ENCODE measurements around the gene GSPT1.
A peak's percentile ranks its signal among the peaks of the same experiment; 100 is the strongest.
"Not testable (repeated sequence)": the region's sequence is repeated elsewhere in the genome, so short reads cannot be mapped to it uniquely, and the experiment has no call there.

The GSPT1 gene

DNA sequence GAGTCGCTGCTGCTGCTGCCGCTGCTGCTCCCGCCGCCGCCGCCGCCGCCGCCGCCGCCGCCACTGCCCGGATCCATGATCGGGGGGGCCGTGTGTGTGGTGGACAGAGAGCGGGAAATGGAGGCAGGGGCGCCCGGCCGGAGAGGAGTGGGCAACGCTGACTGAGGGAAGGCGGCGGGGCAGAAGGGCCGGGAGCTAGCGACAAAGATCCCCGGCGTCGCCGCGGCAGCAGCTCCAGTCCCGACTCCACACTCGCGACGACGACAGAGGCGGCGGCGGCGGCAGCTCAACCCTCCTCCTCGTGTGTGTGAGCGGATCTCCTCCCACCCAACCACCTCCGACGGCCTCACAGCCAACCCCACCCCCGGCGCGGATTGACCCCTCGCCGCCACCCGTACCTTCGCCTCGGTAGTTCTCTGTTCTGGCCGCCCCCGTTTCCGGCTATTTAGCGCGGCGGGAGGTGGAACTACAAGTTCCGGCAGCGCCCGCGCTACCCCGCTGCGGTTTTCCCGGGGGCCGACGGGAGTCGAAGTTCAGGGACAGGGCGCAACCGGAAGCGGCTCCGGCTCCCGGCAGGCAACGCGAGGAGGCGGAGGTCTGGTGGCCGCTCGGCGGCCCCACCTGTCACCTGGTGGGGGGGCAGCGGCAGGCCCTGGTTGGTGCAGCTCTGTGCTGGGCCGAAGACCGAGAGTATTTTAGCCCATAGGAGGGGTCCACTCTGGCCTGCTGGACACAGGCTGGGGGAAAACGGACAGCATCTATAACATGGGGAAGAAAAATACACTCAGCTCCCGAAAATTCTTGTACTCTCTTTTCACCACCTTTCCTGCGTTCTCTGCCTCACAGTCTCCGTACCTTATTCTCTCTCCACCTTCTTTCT is at the start of gene GSPT1:
Gene GSPT1, minus strand, starts transcription at position 313 of the 880 bp plus-strand sequence. Its CDS starts 236 bp downstream, at position 77.
- DNase-seq: peak; percentile 99

DNA sequence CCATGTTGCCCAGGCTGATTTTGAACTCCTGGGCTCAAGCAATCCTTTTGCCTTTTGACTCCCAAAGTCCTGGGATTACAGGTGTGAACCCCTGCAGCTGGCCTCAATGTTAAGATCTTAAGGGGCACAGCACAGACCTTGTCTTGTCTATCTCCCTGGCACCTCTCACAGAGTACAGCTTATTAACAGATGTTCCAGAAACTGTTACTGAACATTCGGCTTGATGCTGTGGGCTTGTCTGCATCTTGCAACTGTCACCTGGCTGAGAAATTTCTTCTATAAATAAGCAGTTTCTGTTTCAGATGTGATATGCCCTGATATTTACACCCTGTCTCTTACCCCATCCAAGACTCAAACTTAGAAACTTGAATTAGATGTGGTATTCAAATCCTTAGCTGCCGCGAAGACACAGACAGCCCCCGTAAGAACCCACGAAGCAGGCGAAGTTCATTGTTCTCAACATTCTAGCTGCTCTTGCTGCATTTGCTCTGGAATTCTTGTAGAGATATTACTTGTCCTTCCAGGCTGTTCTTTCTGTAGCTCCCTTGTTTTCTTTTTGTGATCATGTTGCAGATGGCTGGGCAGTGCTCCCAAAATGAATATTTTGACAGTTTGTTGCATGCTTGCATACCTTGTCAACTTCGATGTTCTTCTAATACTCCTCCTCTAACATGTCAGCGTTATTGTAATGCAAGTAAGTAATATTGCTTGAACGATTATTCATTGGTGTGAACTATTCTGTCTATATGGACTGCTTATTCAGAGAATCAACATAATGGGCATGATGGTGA is 49.2 kb upstream of the GSPT1 start, which contains the start of gene TNFRSF17:
Gene TNFRSF17, plus strand, starts transcription at position 450 of the 791 bp plus-strand sequence. Its CDS starts 115 bp downstream, at position 565.
- no peak for DNase-seq

DNA sequence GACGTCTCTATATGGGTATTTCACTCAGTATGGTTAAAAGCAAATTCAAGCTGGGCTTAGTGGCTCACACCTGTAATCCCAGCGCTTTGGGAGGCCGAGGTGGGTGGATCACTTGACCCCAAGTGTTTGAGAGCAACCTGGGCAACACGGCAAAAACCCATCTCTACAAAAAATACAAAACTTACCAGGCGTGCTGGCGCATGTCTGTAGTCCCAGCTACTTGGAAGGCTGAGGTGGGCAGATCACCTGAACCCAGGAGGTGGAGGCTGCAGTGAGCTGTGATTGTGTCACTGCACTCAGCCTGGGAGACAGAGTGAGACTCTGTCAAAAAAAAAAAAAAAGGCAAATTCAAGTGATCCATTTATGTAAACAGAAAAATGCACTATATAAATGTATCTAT is 48.0 kb upstream of the GSPT1 start:
- DNase-seq: no peak

DNA sequence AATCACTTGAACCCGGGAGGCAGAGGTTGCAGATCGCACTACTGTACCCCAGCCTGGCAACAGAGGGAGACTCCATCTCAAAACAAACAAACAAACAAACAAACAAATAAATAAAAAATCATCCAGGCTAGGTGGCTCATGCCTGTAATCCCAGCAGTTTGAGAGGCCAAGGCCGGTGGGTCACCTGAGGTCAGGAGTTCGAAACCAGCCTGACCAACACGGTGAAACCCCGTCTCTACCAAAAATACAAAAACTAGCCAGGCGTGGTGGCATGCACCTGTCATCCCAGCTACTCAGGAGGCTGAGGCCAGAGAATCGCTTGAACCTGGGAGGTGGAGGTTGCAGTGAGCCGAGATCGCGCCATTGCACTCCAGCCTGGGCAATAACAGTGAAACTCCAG is 47.2 kb upstream of the GSPT1 start:
- DNase-seq: not testable (repeated sequence)

DNA sequence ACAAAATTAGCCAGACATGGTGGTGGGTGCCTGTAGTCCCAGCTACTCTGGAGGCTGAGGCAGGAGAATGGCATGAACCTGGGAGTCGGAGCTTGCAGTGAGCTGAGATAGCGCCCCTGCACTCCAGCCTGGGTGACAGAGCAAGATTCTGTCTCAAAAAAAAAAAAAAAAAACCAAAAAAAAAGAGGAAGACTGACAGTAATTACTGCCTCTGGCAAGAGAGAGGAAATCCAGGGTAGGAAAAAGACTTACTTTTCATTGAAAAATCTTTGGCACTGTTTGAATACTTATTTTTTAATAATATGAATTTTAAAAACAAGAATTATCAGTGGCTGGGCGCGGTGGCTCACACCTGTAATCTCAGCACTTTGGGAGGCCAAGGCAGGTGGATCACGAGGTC is 46.7 kb upstream of the GSPT1 start:
- peak; percentile 46 for DNase-seq

DNA sequence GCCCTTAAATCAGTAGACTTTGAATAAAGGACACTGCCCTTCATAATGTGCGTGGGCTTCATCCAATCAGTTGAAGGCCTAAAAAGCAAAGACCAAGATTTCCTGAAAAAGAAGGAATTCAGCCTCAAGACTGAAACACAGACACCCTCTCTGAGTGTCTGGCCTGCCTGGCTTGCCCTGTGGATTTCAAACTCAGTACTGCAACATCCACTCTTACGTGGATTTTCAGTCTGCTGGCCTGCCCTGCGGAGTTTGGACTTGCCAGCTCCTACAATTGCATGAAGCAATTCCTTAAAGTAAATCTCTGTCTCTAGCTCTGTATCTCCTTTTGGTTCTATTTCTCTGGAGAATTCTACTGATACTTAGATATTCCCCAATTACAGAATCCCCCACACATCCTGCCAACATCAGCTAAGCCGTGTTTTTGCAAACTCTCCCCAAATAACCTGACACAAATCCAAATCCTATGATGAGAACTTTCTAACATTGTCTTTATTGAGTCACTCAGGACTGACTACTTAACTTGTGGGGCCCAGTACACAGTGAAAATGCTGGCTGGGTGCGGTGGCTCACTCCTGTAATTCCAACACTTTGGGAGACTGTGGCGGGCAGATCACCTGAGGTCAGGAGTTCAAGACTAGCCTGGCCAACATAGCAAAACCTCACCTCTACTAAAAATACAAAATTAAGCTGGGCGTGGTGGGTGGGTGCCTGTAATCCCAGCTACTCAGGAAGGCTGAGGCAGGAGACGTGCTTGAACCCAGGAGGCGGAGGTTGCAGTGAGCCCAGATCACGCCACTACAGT is 42.0 kb upstream of the GSPT1 start:
- no peak for DNase-seq

DNA sequence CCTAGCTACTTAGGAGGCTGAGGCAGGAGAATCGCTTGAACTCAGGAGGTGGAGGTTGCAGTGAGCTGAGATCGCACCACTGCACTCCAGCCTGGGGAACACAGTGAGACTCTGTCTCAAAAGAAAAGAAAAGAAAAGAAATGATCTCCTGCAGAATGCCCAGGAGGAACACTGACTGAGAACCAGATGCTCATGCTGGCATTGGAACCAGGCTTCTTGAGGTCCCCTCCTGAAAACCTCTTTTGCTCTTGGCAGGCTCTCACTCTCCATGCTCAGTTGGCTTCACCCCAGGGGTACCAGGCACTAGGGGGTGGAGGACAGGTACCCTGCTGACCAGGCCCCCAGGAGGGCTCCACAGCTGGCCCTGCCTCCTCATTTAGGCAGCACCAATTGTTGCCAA is 40.8 kb upstream of the GSPT1 start:
- no peak for DNase-seq

DNA sequence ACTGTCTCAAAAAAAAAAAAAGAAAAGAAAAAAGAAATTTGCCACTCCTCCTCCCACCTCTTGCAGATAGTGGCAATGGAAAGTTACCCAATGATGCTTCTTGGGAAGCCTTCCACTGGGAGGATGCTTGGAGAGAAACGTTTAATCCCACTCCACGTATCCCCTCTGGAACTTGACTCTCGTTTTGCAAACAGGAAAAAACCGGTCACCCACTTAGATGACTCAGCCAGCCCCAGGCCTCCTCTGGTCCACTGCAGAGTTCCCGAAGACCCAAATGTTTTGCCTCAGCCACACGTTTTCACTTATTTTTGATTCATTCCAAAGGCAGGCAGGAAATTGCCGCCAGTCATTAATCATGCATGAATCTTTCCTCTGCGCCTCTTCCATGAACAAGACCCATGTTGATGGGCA is 40.0 kb upstream of the GSPT1 start:
- no peak for DNase-seq

DNA sequence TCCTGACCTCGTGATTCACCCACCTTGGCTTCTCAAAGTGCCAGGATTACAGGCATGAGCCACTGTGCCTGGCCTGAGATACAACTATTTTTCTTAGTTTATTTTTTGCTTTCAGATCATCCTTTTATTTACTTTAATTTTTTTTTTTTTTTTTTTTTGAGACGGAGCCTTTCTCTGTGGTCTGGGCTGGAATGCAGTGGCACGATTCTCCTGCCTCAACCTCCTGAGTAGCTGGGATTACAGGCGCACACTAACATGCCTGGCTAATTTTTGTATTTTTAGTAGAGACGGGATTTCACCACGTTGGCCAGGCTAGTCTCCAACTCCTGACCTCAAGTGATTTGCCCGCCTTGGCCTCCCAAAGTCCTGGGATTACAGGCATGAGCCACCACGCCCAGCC is 37.8 kb upstream of the GSPT1 start:
- not testable (repeated sequence) for DNase-seq

DNA sequence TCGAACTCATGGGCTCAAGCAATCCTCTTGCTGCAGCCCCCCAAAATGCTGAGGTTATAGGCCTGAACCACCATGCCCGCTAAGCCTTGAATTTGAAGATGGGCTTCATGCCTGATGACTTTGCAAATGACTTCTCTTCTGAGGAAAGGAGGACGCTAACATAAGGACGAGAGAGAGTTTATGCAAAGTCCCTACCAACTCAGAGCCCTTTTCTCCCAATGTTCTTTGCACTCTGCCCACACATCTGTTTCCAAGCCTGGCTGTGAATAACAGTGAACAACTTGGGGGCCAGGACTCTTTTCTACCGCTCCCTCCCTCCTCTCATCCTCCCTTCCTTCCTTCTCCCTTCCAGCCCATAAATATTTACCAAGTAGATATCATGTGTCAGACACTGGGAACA is 34.6 kb upstream of the GSPT1 start:
- DNase-seq: no peak

DNA sequence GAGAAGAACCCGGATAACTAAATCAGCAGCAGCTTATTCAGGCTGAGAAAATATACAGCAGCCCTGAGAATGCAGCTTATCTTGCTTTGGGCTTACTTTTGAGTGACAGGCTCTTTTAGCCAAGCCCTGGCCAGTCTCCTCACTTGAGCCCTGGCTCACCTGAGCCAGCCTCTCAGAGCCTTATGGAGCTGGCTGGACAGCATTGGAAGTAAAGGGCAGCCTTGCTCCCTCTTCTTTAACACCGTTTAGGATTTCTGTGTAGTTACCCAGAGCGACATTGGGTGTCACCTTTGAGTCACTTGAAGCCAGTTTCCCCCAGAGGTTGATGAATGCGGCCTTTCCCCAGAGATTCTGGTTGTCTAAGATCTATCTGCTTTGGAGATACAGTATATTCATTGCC is 33.8 kb upstream of the GSPT1 start:
- DNase-seq: peak; percentile 75

DNA sequence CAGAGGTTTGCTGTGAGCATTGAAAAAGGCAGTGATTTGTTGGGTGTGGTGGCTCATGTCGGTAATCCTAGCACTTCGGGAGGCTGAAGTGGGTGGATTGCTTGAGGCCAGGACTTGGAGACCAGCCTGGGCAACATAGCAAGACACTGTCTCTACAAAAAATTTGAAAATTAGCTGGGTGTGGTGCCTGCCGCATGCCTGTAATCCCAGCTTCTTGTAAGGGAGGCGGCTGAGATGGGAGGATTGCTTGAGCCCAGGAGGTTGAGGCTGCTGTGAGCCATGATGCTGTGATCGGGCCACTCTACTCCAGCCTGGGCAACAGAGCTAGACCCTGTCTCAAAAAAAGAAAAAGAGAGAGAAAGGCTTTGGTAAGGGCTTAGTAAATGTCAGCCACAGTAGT is 33.1 kb upstream of the GSPT1 start:
- DNase-seq: no peak

DNA sequence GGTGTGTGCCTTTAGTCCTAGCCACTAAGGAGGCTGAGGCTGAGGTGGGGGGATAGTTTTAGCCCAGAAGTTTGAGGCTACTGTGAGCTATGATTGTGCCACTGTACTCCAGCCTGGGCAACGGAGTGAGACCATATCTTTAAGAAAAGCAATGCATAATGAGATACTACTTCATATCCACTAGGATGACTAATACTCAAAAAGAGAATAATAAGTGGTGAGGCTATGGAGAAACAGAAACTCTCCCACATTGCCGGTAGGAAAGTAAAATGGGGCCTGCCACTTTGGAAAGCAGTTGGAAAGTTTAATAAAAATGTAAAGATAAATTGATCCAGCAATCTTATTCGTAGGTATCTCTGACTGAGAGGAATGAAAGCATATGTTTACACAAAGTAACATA is 30.7 kb upstream of the GSPT1 start:
- no peak for DNase-seq

DNA sequence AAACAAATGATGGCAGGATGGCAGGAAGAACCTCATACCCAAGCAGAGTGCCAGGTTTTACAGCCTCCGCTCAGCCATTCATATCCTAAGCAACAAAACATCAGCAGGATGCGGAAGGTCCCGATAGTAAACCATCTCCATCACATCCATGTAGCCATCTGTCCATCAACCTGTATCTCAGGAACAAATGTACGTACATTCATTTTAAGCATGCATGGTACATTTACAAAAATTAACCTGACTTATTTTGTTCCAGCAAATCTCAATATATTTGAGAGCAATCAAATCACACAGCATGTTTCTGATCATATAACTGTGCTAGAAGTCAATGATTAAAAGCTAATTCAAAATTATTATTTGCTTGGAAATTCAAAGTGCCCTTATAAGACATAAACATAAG is 26.2 kb upstream of the GSPT1 start, which contains the start of gene NPIPB2:
Gene NPIPB2, minus strand, starts transcription at position 101 of the 400 bp plus-strand sequence. Its CDS starts 0 bp downstream, at position 101.
- not testable (repeated sequence) for DNase-seq

DNA sequence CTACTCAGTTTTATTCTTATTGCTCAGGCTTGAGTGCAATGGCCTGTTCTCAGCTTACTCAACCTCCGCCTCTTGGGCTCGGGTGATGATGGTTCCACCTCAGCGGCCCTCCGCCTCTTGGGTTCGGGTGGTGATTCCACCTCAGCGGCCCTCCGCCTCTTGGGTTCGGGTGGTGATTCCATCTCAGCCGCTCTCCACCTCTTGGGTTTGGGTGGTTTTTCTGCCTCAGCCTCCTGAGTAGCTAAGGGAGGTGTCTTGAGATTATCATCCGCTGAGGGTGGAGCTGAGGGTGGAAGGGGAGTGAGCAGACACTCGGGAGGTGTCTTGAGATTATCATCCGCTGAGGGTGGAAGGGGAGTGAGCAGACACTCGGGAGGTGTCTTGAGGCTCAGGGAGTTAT is 11.6 kb upstream of the GSPT1 start:
- DNase-seq: not testable (repeated sequence)

DNA sequence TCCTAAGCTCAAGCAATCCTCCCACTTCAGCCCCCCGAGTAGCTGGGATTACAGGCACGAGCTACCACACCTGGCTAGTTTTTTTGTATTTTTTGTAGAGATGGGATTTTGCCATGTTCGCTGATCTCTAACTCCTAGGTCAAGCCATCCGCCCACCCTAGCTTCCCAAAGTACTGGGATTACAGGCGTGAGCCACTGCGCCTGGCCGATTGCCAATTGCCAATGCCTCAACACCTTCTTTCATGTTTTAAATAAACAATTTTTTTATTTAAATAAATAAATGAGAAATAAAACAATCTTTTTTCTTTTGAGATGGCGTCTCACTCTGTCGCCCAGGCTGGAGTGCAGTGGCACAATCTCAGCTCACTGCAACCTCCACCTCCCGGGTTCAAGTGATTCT is 8.3 kb upstream of the GSPT1 start:
- DNase-seq: not testable (repeated sequence)

DNA sequence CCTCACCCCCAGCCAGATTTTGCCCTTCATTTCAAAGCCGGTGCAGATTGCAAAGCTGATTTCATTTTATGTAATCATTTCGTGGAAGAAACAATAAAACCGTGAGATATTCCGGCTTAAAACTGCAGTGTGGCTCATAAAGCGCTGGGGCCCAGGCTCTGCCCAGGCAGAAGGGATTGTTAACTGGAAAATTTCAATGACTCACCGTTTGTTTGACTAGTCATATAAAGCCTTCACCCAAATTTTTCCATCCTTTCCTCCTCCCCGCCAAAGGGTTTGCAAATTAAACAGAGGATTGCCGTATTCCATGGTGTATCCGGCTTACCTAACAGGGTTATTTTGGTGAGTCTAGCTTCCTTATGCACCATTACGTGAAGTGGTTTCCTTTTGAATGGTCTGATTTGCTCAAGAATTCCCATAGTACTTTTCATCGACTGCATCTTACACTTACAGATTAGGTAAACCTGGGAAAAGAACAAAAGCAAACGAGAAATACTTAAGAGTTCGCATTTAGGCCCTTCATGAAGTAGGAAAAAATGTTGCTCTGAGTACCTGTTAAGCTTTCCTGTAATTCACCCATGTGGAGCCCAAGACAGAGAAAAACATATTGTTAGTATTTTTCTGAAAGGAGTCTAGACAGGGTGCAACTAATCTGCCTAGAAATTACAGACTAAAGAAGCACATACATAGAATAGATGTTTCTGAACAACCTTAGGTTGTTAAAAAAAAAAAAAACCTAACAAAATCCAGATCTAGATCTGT is 949 bp upstream of the GSPT1 start:
- DNase-seq: no peak

DNA sequence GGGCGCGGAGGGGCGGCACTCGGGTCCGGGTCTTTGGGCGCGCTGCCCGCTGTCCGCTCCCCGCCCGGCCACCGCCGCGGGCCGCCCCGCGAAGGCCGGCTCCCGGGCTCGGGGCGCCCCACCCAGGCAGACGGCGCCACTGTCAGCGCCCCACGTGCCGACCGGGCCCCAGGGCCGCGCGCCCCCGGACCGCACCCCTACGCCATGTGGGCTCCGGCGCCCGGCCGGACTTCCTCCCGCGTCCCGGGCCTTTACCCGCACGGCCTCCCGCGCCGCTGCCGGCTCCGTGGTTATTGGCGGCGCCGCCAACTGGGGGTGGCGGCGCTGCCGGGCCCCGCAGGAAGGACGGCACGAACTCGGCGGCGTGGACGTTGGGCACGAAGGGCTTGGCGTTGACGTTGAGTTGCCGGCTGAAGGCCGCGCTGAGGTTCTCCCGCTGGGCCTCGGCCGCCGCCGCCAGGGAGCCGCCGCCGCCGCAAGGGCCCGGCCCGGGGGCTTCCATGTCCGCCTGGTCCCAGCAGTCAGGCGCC is 577 bp downstream of the GSPT1 start:
- peak; percentile 57 for DNase-seq

DNA sequence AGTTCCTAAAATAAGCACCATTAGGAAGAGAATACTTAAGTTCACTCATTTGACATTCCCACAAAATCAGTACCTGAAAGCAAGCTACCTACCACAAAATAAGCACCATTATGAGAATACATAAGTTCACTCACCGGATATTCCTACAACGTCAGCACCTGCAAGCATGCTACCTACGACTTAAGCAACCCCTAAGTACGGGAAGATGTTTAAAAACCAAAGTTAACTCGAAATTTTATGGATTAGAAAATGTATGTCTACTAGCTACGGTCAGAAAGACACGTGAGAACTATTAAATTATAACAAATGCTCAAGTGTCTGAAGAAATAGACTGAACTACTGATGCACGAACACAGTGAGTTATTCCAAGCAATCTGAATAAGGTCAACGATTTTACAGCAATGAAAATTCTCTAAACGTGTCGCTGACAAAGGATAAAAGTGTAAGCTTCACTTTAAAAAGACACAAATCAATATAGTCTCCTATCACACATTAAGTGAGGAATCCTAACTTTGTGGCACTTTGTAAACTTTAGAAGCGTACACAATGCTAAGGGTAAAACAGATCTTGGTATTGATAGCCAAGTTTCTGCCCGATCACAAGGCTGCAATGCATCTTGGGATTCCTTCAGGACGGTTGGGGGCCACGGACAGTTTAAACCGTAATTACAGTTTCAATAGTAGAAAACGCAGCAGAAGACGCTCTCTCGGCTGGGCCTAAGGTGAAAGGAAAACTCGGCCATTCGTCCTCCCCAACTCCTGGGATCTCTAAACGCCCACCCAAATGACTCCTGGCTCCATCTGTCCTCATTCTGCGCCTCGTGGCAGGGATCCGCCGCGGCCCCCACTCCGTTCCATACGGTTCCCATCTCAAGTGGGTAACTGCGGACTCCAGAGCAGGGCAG is 1.3 kb downstream of the GSPT1 start:
- peak; percentile 78 for DNase-seq

DNA sequence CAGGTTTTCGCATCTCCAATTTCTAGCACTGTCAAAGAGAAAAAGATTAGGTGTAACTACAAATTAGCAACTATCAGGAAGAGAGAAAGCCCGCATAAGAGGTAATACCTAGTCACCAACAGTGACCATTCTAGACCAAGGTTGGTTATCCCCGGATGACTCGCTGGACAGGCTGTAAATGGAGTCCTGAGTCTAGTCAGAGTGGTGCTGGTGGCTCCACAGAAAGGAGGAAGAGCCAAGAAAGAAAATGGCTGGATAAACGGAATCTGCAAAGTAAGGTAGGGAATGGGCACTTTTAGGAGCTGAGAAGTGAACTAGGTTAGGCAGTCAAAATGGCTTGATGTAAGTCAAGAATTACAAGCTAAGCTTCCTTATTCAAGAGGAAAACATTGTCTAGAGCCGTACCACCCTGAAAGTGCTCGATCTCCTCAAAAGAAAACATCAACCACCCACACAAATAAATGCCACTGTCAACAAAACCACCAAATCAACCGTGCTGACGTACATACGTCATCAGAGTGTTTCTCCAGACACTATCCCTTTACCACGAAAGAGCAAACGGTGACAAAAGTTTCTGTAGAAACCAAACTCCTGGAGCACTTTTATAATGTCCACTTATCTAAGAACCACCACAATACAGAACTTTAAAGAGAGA is 2.2 kb downstream of the GSPT1 start:
- DNase-seq: peak; percentile 46

Data from OCI-M1 (cell line).